ENCODE measurements around the gene FLYWCH2. TPM values are rescaled to one million over a fixed set of nuclear protein-coding genes. Genes with fewer than 3 reads are reported as not detected.

The FLYWCH2 gene
- total RNA-seq, 1 donor from 2014 or later, result 21.0 TPM

GRCh38 chr16:2879854-2880508 lies 3.0 kb upstream of the FLYWCH2 start:
- H3K4me1 Mint-ChIP-seq (ENCODE audit: low read depth), result peaks cover 10% of the 10 kb centered on the region
- DNase-seq (ENCODE audit: low spot score), result no peak
- H3K4me3 Mint-ChIP-seq (ENCODE audit: low read depth), result peak overlapping the region; percentile 2
- no peak overlapping the region for H3K27ac Mint-ChIP-seq
- peaks cover 2% of the 10 kb centered on the region for H3K27me3 Mint-ChIP-seq (ENCODE audit: low read depth)
- peaks cover 4% of the 10 kb centered on the region for H3K9me3 Mint-ChIP-seq
- no peaks in the 10 kb centered on the region for H3K36me3 Mint-ChIP-seq (ENCODE audit: low read depth)
- intact Hi-C loops (cut with micrococcal nuclease), result loop anchor here (5.0 kb wide), 1 partner anchor 198 kb away; the partner anchor contains the start of gene KCTD5

- peaks cover 2% of the 10 kb centered on the region for H3K27me3 Mint-ChIP-seq (ENCODE audit: low read depth)
- H3K36me3 Mint-ChIP-seq (ENCODE audit: low read depth), result no peaks in the 10 kb centered on the region
- H3K27ac Mint-ChIP-seq, result peak overlapping the region; percentile 94
- H3K4me1 Mint-ChIP-seq (ENCODE audit: low read depth), result peaks cover 14% of the 10 kb centered on the region
- H3K9me3 Mint-ChIP-seq, result peaks cover 4% of the 10 kb centered on the region
- H3K4me3 Mint-ChIP-seq (ENCODE audit: low read depth), result peak overlapping the region; percentile 86
- intact Hi-C loops (cut with micrococcal nuclease), result loop anchor here (1.0 to 5.0 kb wide), 2 partner anchors 23 to 200 kb away; partner anchors contain the start of gene KCTD5
- no peak for DNase-seq (ENCODE audit: low spot score)
These were observed 999 bp upstream of the FLYWCH2 start for GRCh38 chr16:2881783-2882649.

- peaks cover 2% of the 10 kb centered on the region for H3K27me3 Mint-ChIP-seq (ENCODE audit: low read depth)
- H3K9me3 Mint-ChIP-seq, result peaks cover 4% of the 10 kb centered on the region
- peak overlapping the region; percentile 86 for H3K4me3 Mint-ChIP-seq (ENCODE audit: low read depth)
- intact Hi-C loops (cut with micrococcal nuclease), result loop anchor here (5.0 kb wide), 1 partner anchor 201 kb away; the partner anchor contains the start of gene KCTD5
- H3K27ac Mint-ChIP-seq, result peak overlapping the region; percentile 81
- peaks cover 1% of the 10 kb centered on the region for H3K36me3 Mint-ChIP-seq (ENCODE audit: low read depth)
- DNase-seq (ENCODE audit: low spot score), result no peak
- peaks cover 14% of the 10 kb centered on the region for H3K4me1 Mint-ChIP-seq (ENCODE audit: low read depth)
These were observed 468 bp downstream of the FLYWCH2 start for GRCh38 chr16:2883458-2883908.

GRCh38 chr16:2884041-2884451 lies 1.0 kb downstream of the FLYWCH2 start:
- H3K4me3 Mint-ChIP-seq (ENCODE audit: low read depth), result peak overlapping the region; percentile 85
- peaks cover 4% of the 10 kb centered on the region for H3K9me3 Mint-ChIP-seq
- DNase-seq (ENCODE audit: low spot score), result no peak
- peak overlapping the region; percentile 81 for H3K27ac Mint-ChIP-seq
- peaks cover 3% of the 10 kb centered on the region for H3K36me3 Mint-ChIP-seq (ENCODE audit: low read depth)
- intact Hi-C loops (cut with micrococcal nuclease), result loop anchor here (5.0 kb wide), 1 partner anchor 202 kb away; the partner anchor contains the start of gene KCTD5
- peaks cover 2% of the 10 kb centered on the region for H3K27me3 Mint-ChIP-seq (ENCODE audit: low read depth)
- H3K4me1 Mint-ChIP-seq (ENCODE audit: low read depth), result peaks cover 15% of the 10 kb centered on the region

GRCh38 chr16:2894231-2894630 lies 11.2 kb downstream of the FLYWCH2 start:
- Mint-ChIP-seq H3K4me3 (ENCODE audit: low read depth) (no peak overlapping the region), H3K27me3 (ENCODE audit: low read depth) (no peaks in the 10 kb centered on the region), H3K36me3 (ENCODE audit: low read depth) (no peaks in the 10 kb centered on the region), H3K4me1 (ENCODE audit: low read depth) (no peaks in the 10 kb centered on the region), H3K9me3 (no peaks in the 10 kb centered on the region), H3K27ac (no peak overlapping the region)
- intact Hi-C loops (cut with micrococcal nuclease), result no loop called here
- no peak for DNase-seq (ENCODE audit: low spot score)

GRCh38 chr16:2895813-2896212 lies 12.8 kb downstream of the FLYWCH2 start:
- Mint-ChIP-seq H3K4me3 (ENCODE audit: low read depth) (no peak overlapping the region), H3K27me3 (ENCODE audit: low read depth) (no peaks in the 10 kb centered on the region), H3K27ac (no peak overlapping the region), H3K36me3 (ENCODE audit: low read depth) (no peaks in the 10 kb centered on the region), H3K4me1 (ENCODE audit: low read depth) (no peaks in the 10 kb centered on the region), H3K9me3 (no peaks in the 10 kb centered on the region)
- intact Hi-C loops (cut with micrococcal nuclease), result no loop called here
- DNase-seq (ENCODE audit: low spot score), result no peak

- no peaks in the 10 kb centered on the region for H3K9me3 Mint-ChIP-seq
- H3K4me3 Mint-ChIP-seq (ENCODE audit: low read depth), result no peak overlapping the region
- no peak overlapping the region for H3K27ac Mint-ChIP-seq
- DNase-seq (ENCODE audit: low spot score), result no peak
- H3K36me3 Mint-ChIP-seq (ENCODE audit: low read depth), result no peaks in the 10 kb centered on the region
- no peaks in the 10 kb centered on the region for H3K4me1 Mint-ChIP-seq (ENCODE audit: low read depth)
- H3K27me3 Mint-ChIP-seq (ENCODE audit: low read depth), result no peaks in the 10 kb centered on the region
- intact Hi-C loops (cut with micrococcal nuclease), result no loop called here
These were observed 13.5 kb downstream of the FLYWCH2 start for GRCh38 chr16:2896480-2897010.

GRCh38 chr16:2897110-2897509 lies 14.1 kb downstream of the FLYWCH2 start:
- Mint-ChIP-seq H3K27ac (no peak overlapping the region), H3K4me1 (ENCODE audit: low read depth) (no peaks in the 10 kb centered on the region), H3K4me3 (ENCODE audit: low read depth) (no peak overlapping the region), H3K36me3 (ENCODE audit: low read depth) (no peaks in the 10 kb centered on the region), H3K9me3 (no peaks in the 10 kb centered on the region), H3K27me3 (ENCODE audit: low read depth) (no peaks in the 10 kb centered on the region)
- DNase-seq (ENCODE audit: low spot score), result no peak
- intact Hi-C loops (cut with micrococcal nuclease), result no loop called here

GRCh38 chr16:2898831-2899563 lies 16.0 kb downstream of the FLYWCH2 start:
- no peaks in the 10 kb centered on the region for H3K9me3 Mint-ChIP-seq
- DNase-seq (ENCODE audit: low spot score), result no peak
- H3K36me3 Mint-ChIP-seq (ENCODE audit: low read depth), result no peaks in the 10 kb centered on the region
- H3K27ac Mint-ChIP-seq, result no peak overlapping the region
- intact Hi-C loops (cut with micrococcal nuclease), result no loop called here
- H3K27me3 Mint-ChIP-seq (ENCODE audit: low read depth), result no peaks in the 10 kb centered on the region
- H3K4me1 Mint-ChIP-seq (ENCODE audit: low read depth), result peaks cover 3% of the 10 kb centered on the region
- no peak overlapping the region for H3K4me3 Mint-ChIP-seq (ENCODE audit: low read depth)

- Mint-ChIP-seq H3K27me3 (ENCODE audit: low read depth) (no peaks in the 10 kb centered on the region), H3K4me3 (ENCODE audit: low read depth) (no peak overlapping the region), H3K36me3 (ENCODE audit: low read depth) (no peaks in the 10 kb centered on the region), H3K27ac (no peak overlapping the region), H3K9me3 (no peaks in the 10 kb centered on the region), H3K4me1 (ENCODE audit: low read depth) (peaks cover 4% of the 10 kb centered on the region)
- intact Hi-C loops (cut with micrococcal nuclease), result no loop called here
- DNase-seq (ENCODE audit: low spot score), result no peak
These were observed 16.6 kb downstream of the FLYWCH2 start for GRCh38 chr16:2899564-2900072.

GRCh38 chr16:2900526-2901075 lies 17.6 kb downstream of the FLYWCH2 start:
- Mint-ChIP-seq H3K36me3 (ENCODE audit: low read depth) (no peaks in the 10 kb centered on the region), H3K27me3 (ENCODE audit: low read depth) (no peaks in the 10 kb centered on the region), H3K4me1 (ENCODE audit: low read depth) (peaks cover 4% of the 10 kb centered on the region), H3K4me3 (ENCODE audit: low read depth) (no peak overlapping the region), H3K27ac (no peak overlapping the region), H3K9me3 (no peaks in the 10 kb centered on the region)
- intact Hi-C loops (cut with micrococcal nuclease), result no loop called here
- no peak for DNase-seq (ENCODE audit: low spot score)

Data from activated T-helper 2 cell treated with anti-CD3 and anti-CD28 coated beads, Interferon-gamma antibody, Interleukin-2, Interleukin-4, amounts not matched to agents 10 μg/mL and 5 μg/mL and 100 μg/mL, durations not matched to agents 14 hours and 24 hours and 36 hours (primary cell).